ENCODE results near the gene DYRK4. TPM values are rescaled to one million over a fixed set of nuclear protein-coding genes. Genes with fewer than 3 reads are reported as not detected.
A peak's percentile ranks its signal among the peaks of the same experiment; 100 is the strongest.

The DYRK4 gene
- total RNA-seq, 1 experiment from 2014 or later, result 8.8 TPM

DNA sequence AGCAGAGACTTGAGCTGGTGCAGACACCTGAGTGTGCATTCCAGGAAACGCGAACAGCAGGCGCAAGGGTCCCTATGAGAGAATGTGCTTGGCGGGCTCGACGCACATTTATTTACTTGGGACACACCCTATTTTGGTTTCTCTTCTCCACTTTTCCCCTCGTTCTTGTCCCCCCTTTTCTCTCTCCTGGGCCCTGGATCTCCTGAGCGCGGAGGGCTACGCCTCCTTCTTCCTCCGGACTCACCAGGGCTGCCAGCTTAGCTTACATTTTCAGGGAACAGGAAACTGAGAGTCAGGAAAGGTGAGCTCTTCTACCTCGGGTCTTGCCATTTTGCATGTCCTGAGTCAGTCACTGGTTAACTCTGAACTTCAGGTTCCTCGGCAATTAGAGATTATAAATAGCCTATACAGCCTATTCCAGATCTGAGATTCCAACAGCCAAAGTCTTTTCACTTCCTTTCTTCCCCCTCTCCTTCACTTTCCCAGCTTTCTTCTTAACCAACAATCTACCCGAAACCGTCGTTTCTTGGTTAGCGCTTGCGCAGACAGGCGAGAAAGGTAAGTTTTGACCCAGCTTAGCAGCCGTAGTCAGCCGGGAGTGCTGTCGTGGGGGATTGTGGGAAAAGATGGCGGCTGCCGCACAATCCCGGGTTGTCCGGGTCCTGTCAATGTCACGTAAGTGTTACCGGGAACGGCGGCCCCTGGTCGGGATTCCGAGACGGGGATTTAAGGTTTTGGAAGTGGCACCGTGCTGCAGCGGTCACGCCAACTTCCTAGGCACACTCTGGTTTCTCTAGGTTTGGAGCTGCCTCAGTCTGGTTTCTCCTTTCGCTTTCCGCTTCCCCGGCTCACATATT, 86.7 kb downstream of the DYRK4 start, which contains the start of the genes AKAP3 and NDUFA9 (continued):
- TF ChIP-seq TP53 (CRISPR knock-in tag; IDR thresholded peaks at IDR 0.05) (no peak), ARID4B (CRISPR knock-in tag; IDR thresholded peaks at IDR 0.05; ENCODE audit: borderline replicate concordance) (peak; percentile 63; the same call in 1 of the 2 replicates), CREM (CRISPR knock-in tag; IDR thresholded peaks at IDR 0.05) (0 out of 2 replicates have a peak, but pooled peaks have one; percentile 51)
- TF ChIP-seq, protein P1, sequence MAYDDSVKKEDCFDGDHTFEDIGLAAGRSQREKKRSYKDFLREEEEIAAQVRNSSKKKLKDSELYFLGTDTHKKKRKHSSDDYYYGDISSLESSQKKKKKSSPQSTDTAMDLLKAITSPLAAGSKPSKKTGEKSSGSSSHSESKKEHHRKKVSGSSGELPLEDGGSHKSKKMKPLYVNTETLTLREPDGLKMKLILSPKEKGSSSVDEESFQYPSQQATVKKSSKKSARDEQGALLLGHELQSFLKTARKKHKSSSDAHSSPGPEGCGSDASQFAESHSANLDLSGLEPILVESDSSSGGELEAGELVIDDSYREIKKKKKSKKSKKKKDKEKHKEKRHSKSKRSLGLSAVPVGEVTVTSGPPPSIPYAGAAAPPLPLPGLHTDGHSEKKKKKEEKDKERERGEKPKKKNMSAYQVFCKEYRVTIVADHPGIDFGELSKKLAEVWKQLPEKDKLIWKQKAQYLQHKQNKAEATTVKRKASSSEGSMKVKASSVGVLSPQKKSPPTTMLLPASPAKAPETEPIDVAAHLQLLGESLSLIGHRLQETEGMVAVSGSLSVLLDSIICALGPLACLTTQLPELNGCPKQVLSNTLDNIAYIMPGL (CRISPR knock-in tag; IDR thresholded peaks at IDR 0.05), result no peak

DNA sequence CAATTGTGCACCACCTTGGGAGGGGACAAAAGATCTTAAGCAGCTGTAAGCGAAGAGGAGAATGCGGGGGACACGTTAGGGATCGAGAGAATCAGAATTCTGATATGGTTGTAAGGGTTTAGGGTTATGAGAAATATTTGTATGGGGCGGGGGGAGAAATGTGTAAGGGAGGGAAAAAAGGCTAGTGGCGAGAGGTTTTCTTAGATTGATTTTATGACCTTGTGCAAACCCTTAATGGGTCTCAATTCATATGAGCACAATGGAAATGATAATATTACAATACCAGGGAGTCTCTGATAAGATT, 87.3 kb downstream of the DYRK4 start:
- POLR2A ChIA-PET, result interaction anchor here (0.7 to 1.2 kb wide), 3 partner anchors 9 to 53 kb away, joined by 3 to 4 read pairs (median 3); no protein-coding TSS in a partner anchor
- Mint-ChIP-seq H3K36me3 (no peaks in the 10 kb centered on the region), H3K27me3 (ENCODE audit: low read depth) (no peaks in the 10 kb centered on the region), H3K9me3 (no peaks in the 10 kb centered on the region), H3K27ac (peak overlapping the region; percentile 99), H3K4me1 (peaks cover 40% of the 10 kb centered on the region), H3K4me3 (peak overlapping the region; percentile 99)
- ATAC-seq, result no peak
- CTCF ChIA-PET, result interaction anchor here (1.1 to 2.0 kb wide), 7 partner anchors 44 to 266 kb away, joined by 3 to 12 read pairs (median 5); no protein-coding TSS in a partner anchor
- TF ChIP-seq GRHL2 (CRISPR knock-in tag; IDR thresholded peaks at IDR 0.05; ENCODE audit: insufficient replicate concordance, severe bottlenecking) (no peak), ZNF121 (CRISPR knock-in tag; IDR thresholded peaks at IDR 0.05) (no peak), E2F5 (CRISPR knock-in tag; IDR thresholded peaks at IDR 0.05) (no peak), CTCF (IDR thresholded peaks at IDR 0.05) (no peak), ZNF263 (CRISPR knock-in tag; IDR thresholded peaks at IDR 0.05; ENCODE audit: low read depth) (no peak), CREB1 (CRISPR knock-in tag; IDR thresholded peaks at IDR 0.05) (no peak), TP53 (CRISPR knock-in tag; IDR thresholded peaks at IDR 0.05) (no peak), CDX4 (CRISPR knock-in tag; IDR thresholded peaks at IDR 0.05; ENCODE audit: borderline replicate concordance) (no peak), ZNF396 (CRISPR knock-in tag; IDR thresholded peaks at IDR 0.05; ENCODE audit: borderline replicate concordance) (no peak), GTF2I (CRISPR knock-in tag; conservative IDR thresholded peaks at IDR 0.05) (no peak), NFATC4 (CRISPR knock-in tag; IDR thresholded peaks at IDR 0.05) (no peak), FOXJ3 (CRISPR knock-in tag; IDR thresholded peaks at IDR 0.05; ENCODE audit: borderline replicate concordance) (no peak), ZNF219 (CRISPR knock-in tag; IDR thresholded peaks at IDR 0.05; ENCODE audit: borderline replicate concordance) (no peak), ATF6 (CRISPR knock-in tag; IDR thresholded peaks at IDR 0.05) (no peak), FOXP4 (CRISPR knock-in tag; IDR thresholded peaks at IDR 0.05) (no peak), FOXK1 (CRISPR knock-in tag; IDR thresholded peaks at IDR 0.05) (no peak), NR3C1 (CRISPR knock-in tag; conservative IDR thresholded peaks at IDR 0.05; ENCODE audit: low read depth) (no peak), TEAD4 (CRISPR knock-in tag; IDR thresholded peaks at IDR 0.05) (no peak)
- no peak for DNase-seq (ENCODE audit: low spot score)
